ENCODE results near the gene SPOCK1. TPM values are rescaled to one million over a fixed set of nuclear protein-coding genes. Genes with fewer than 3 reads are reported as not detected.
"Not testable (repeated sequence)": the region's sequence is repeated elsewhere in the genome, so short reads cannot be mapped to it uniquely, and the experiment has no call there.

Gene SPOCK1
- total and polyA plus RNA-seq, 8 donors = 0.46 to 15.6 (median 9.2) TPM

DNA sequence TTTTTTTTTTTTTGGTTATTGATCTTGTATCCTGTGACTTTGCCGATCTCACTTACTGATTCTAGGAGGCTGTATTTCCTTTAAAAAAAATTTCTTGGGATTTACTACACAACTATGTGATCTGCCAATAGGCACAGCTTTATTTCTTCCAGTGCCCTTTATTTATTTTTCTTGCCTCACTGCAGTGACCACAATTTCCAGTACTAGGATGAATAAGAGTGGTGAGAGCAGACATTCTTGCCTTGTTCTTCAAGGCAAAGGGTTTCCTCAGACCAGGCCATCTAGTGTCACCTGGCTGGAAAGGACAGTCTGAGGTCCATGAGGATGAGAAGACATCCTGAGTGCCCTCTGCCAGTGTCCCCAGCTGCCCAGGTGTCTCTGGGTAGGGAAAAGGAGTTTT lies 265.4 kb downstream of the SPOCK1 start:
- Histone ChIP-seq H3K36me3 (no peaks in the 10 kb centered on the region), H3K4me3 (no peak overlapping the region), H3K27me3 (no peaks in the 10 kb centered on the region), H3K4me1 (no peaks in the 10 kb centered on the region), H3K27ac (no peak overlapping the region), H3K9me3 (no peaks in the 10 kb centered on the region)
- TF ChIP-seq EP300 (IDR thresholded peaks at IDR 0.05) (no peak), POLR2AphosphoS5 (IDR thresholded peaks at IDR 0.05) (no peak), POLR2A (IDR thresholded peaks at IDR 0.05) (no peak)
- TF ChIP-seq, protein P1, sequence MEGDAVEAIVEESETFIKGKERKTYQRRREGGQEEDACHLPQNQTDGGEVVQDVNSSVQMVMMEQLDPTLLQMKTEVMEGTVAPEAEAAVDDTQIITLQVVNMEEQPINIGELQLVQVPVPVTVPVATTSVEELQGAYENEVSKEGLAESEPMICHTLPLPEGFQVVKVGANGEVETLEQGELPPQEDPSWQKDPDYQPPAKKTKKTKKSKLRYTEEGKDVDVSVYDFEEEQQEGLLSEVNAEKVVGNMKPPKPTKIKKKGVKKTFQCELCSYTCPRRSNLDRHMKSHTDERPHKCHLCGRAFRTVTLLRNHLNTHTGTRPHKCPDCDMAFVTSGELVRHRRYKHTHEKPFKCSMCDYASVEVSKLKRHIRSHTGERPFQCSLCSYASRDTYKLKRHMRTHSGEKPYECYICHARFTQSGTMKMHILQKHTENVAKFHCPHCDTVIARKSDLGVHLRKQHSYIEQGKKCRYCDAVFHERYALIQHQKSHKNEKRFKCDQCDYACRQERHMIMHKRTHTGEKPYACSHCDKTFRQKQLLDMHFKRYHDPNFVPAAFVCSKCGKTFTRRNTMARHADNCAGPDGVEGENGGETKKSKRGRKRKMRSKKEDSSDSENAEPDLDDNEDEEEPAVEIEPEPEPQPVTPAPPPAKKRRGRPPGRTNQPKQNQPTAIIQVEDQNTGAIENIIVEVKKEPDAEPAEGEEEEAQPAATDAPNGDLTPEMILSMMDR (IDR thresholded peaks at IDR 0.05) = no peak
- WGBS, 5 donors = 54 to 81% (median 64%) methylated on average over 1 of the region's 1 CpG
- no peak for DNase-seq
- intact Hi-C loops (cut with DNase I; ENCODE audit: low total_unique reads) = no loop called here

DNA sequence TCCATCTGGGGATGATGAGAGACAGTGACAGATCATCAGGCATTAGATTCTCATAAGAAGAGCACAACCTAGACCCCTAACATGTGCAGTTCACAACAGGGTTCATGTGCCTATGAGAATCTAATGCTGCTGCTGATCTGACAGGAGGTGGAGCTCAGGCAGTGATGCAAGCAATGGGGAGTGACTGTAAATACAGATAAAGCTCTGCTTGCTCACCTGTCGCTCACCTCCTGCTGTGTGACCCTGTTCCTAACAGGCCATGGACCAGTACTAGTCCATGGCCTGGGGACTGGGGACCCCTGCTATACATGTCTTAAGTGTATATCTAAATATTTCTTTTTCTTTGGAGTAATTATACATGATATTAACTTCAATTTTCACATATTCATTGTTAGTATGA lies 265.8 kb downstream of the SPOCK1 start:
- H3K27me3 ChIP-seq; H3K9me3 ChIP-seq; H3K27ac ChIP-seq; H3K4me3 ChIP-seq; H3K36me3 ChIP-seq; H3K4me1 ChIP-seq; intact Hi-C loops (cut with DNase I; ENCODE audit: low total_unique reads): not testable (repeated sequence)
- peak in 1 of 2 donors; percentile 40 for DNase-seq
- 32 to 52% (median 47%) methylated on average over 1 of the region's 1 CpG for WGBS, 5 donors

DNA sequence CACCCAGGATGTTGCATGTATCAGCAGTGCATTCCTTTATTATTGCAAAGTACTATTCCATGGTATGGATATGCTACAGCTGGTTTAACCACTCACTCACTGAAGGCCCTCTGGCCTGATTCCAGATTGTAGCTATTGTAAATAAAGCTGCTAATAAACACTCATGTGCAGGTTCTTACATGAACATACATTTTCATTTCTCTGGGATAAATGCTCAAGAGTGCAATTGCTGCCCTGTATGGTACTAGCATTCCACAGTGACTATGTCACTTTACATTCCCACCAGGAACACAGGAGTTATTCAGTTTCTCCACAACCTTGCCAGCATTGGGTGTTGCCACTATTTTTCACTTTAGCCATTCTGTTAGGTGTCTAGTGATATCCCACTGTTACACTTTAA lies 267.6 kb downstream of the SPOCK1 start:
- Histone ChIP-seq H3K36me3 (no peaks in the 10 kb centered on the region), H3K27ac (no peak overlapping the region), H3K27me3 (no peaks in the 10 kb centered on the region), H3K4me3 (no peak overlapping the region), H3K4me1 (no peaks in the 10 kb centered on the region), H3K9me3 (no peaks in the 10 kb centered on the region)
- TF ChIP-seq POLR2A (IDR thresholded peaks at IDR 0.05) (no peak), POLR2AphosphoS5 (IDR thresholded peaks at IDR 0.05) (no peak), EP300 (IDR thresholded peaks at IDR 0.05) (no peak)
- TF ChIP-seq, protein P1 (IDR thresholded peaks at IDR 0.05) = no peak
- intact Hi-C loops (cut with DNase I; ENCODE audit: low total_unique reads) = no loop called here
- DNase-seq = no peak

DNA sequence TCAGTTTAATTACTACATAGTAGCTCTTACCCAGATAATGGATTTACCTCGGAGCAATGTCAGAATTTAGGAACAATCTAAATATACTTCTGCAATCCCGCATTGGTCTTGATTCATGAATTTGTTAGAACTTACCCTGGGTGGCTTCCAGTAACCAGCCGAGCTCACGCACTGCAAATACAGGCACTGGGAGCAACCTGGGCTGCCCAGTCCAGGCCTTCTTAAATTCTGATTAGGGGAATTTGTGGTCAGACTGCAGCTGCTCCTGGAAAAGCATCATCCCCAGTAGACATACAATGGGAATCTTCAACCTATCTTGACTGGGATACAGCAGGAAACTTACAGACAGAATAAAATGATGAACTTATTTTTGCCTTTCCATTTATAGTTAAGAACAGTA lies 270.3 kb downstream of the SPOCK1 start:
- 69 to 84% (median 82%) methylated on average over 4 of the region's 4 CpGs for WGBS, 5 donors
- intact Hi-C loops (cut with DNase I; ENCODE audit: low total_unique reads) = no loop called here
- H3K9me3 ChIP-seq = no peaks in the 10 kb centered on the region
- H3K36me3 ChIP-seq = no peaks in the 10 kb centered on the region
- no peaks in the 10 kb centered on the region for H3K4me1 ChIP-seq
- DNase-seq = no peak
- TF ChIP-seq, protein P1 (IDR thresholded peaks at IDR 0.05) = no peak
- TF ChIP-seq POLR2A (IDR thresholded peaks at IDR 0.05) = no peak
- TF ChIP-seq EP300 (IDR thresholded peaks at IDR 0.05) = no peak
- no peak for TF ChIP-seq POLR2AphosphoS5 (IDR thresholded peaks at IDR 0.05)
- H3K27ac ChIP-seq = no peak overlapping the region
- no peaks in the 10 kb centered on the region for H3K27me3 ChIP-seq
- H3K4me3 ChIP-seq = no peak overlapping the region

DNA sequence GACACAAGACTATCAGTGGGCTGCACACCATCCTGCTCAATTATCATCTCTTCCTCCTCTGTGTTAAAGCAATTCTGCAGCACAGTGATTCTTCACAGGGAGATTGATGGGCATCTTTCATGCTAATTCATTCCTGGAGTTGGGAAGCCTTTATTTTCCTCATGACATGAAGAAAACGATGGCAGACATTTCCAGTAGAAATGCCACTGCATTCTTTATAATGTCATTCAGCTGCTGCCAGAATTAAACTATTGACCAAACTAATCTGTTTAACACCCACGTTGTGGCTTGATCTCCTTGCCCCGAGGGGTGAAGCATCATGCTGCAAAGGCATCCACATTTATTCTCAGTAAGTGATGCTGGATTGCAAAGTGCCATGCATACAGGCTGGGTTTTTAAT lies 273.0 kb downstream of the SPOCK1 start:
- H3K36me3 ChIP-seq = no peaks in the 10 kb centered on the region
- WGBS, 5 donors = 42 to 72% (median 61%) methylated on average over 3 of the region's 3 CpGs
- TF ChIP-seq POLR2AphosphoS5 (IDR thresholded peaks at IDR 0.05) = no peak
- TF ChIP-seq, protein P1 (IDR thresholded peaks at IDR 0.05) = no peak
- no peak for TF ChIP-seq EP300 (IDR thresholded peaks at IDR 0.05)
- TF ChIP-seq POLR2A (IDR thresholded peaks at IDR 0.05) = no peak
- intact Hi-C loops (cut with DNase I; ENCODE audit: low total_unique reads) = no loop called here
- H3K9me3 ChIP-seq = no peaks in the 10 kb centered on the region
- no peak overlapping the region for H3K4me3 ChIP-seq
- H3K27me3 ChIP-seq = no peaks in the 10 kb centered on the region
- H3K4me1 ChIP-seq = no peaks in the 10 kb centered on the region
- no peak overlapping the region for H3K27ac ChIP-seq
- DNase-seq = no peak

All from stomach (tissue), 9 donors.